Ovary (tissue), 9 donors: ENCODE results near the gene ZNF579. TPM values are rescaled to one million over a fixed set of nuclear protein-coding genes. Genes with fewer than 3 reads are reported as not detected.

ENCODE experiments used
- DNase-seq, 5 donors: peaks; one replicate each; pipeline ENCODE4 v3.0.0-alpha.2; 2019 to 2020
- H3K27ac ChIP-seq, 2 donors: fragments of 200-600 bp; one replicate each; pipeline versions ENCODE4 v1.5.1 to v1.8.0; 2019 to 2022
- H3K27me3 ChIP-seq: fragments of 200-600 bp; one replicate; pipeline ENCODE4 v1.8.0; 2022
- H3K36me3 ChIP-seq: fragments of 200-600 bp; sonication (generic); one replicate; pipeline ENCODE4 v1.5.1; 2019
- H3K4me1 ChIP-seq: one replicate; pipeline ENCODE4 v1.8.1; 2013; ENCODE audit warnings: mild to moderate bottlenecking, moderate library complexity; ENCODE audit not compliant: insufficient read depth
- H3K4me3 ChIP-seq: fragments of 200-600 bp; sonication (generic); one replicate; pipeline ENCODE4 v1.5.1; 2017
- H3K9me3 ChIP-seq, 2 donors: fragments of 200-600 bp in 1 of 2; sonication (generic) in 1 of 2; one replicate each; pipeline versions ENCODE4 v1.5.1 to v1.8.1; 2013 to 2019; ENCODE audit warnings: mild to moderate bottlenecking in 1 of 2, moderate library complexity in 1 of 2
- EP300 ChIP-seq: sonication (generic); formaldehyde crosslinking; IDR thresholded peaks from one replicate; pipeline ENCODE4 v1.6.1; 2017; ENCODE audit warnings: antibody characterized with exemption
- POLR2A ChIP-seq: fragments of 450-650 bp; IDR thresholded peaks from one replicate; pipeline ENCODE4 v1.6.1; 2017; ENCODE audit warnings: antibody characterized with exemption, mild to moderate bottlenecking, moderate library complexity
- WGBS, 3 donors: extraction: QIAGEN DNeasy Blood & Tissue Kit in 1 of 3; methylation state at CpG; one replicate each; pipeline versions ENCODE4 v1.1.5 to v1.1.7; 2013 to 2017; 5-methylcytosine and 5-hydroxymethylcytosine counted together
- intact Hi-C, 4 donors: fragments of 100-400 bp; cut with DNase I; formaldehyde crosslinking; loops; one replicate each; pipeline versions ENCODE4 v1.11.0 to v1.15.1; 2022 to 2023
- polyA plus RNA-seq, 2 donors: library from polyadenylated mRNA; stranded (reverse); fragments of 200-250 nt in 1 of 2; fragments of 350-450 nt in 1 of 2; fragmentation: Illumina TruSeq in 1 of 2; extraction: RNeasy Lipid Tissue Mini Kit (QIAGEN cat#74804) in 1 of 2; gene quantifications; one replicate each; pipeline ENCODE4 v1.2.3, GENCODE V29; 2013 to 2014
- total RNA-seq, 7 donors: library from RNA; depleted of rRNA in 2 of 7; stranded (reverse); fragments of >200 nt in 2 of 7; fragmentation: NEBNext Ultra II Directional in 3 of 7; extraction: Animal tissue kit (Norgen Biotek cat#: 25700) in 3 of 7; gene quantifications; one replicate each; pipeline versions ENCODE4 v1.1.0 to v1.2.4, GENCODE V29; 2016 to 2023
- TF ChIP-seq, protein P1 (sequence below), 3 donors: fragments of 450-650 bp in 2 of 3; fragments of 200-600 bp in 1 of 3; IDR thresholded peaks; one replicate each; pipeline versions ENCODE4 v1.5.1 to v1.8.0; 2016 to 2022; ENCODE audit warnings: antibody characterized with exemption in 3 of 3, mild to moderate bottlenecking in 1 of 3
- donor health status: DM: no; HTN: no; CAD: no; lungs with moderate emphysema.
- donor health status: DM: no; HTN: no; CAD: no.
- donor health status: Bipolar disorder and iron deficiency.
- donor health status: DM: yes; HTN: yes; CAD: no.
- donor health status: DM: no; HTN: no; CAD: no.
- donor health status: DM: yes; HTN: yes; CAD: no.

Gene ZNF579
- total and polyA plus RNA-seq, 9 donors, result 2.7 to 24.4 (median 15.6) TPM

DNA sequence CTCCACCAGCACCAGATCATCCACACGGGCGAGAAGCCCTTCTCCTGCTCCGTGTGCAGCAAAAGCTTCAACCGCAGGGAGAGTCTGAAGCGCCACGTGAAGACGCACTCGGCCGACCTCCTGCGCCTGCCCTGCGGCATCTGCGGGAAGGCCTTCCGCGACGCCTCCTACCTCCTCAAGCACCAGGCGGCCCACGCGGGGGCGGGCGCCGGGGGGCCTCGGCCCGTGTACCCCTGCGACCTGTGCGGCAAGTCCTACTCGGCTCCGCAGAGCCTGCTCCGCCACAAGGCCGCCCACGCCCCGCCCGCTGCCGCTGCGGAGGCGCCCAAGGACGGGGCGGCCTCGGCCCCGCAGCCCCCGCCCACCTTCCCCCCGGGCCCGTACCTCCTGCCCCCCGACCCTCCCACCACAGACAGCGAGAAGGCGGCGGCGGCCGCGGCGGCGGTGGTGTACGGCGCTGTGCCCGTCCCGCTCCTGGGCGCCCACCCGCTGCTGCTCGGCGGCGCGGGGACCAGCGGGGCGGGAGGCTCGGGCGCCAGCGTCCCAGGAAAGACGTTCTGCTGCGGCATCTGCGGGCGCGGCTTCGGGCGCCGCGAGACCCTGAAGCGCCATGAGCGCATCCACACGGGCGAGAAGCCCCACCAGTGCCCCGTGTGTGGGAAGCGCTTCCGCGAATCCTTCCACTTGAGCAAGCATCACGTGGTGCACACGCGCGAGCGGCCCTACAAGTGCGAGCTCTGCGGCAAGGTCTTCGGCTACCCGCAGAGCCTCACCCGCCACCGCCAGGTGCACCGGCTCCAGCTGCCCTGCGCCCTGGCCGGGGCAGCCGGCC lies 34.3 kb upstream of the ZNF579 start:
- 94 to 96% (median 96%) methylated on average over 85 to 97 of the region's 98 CpGs for WGBS, 3 donors
- intact Hi-C loops, result no loop called here
- no peak for DNase-seq
- H3K27me3 ChIP-seq, result no peaks in the 10 kb centered on the region
- no peaks in the 10 kb centered on the region for H3K36me3 ChIP-seq
- H3K4me3 ChIP-seq, result no peak overlapping the region
- no peak for TF ChIP-seq POLR2A
- TF ChIP-seq EP300, result no peak
- TF ChIP-seq, protein P1, sequence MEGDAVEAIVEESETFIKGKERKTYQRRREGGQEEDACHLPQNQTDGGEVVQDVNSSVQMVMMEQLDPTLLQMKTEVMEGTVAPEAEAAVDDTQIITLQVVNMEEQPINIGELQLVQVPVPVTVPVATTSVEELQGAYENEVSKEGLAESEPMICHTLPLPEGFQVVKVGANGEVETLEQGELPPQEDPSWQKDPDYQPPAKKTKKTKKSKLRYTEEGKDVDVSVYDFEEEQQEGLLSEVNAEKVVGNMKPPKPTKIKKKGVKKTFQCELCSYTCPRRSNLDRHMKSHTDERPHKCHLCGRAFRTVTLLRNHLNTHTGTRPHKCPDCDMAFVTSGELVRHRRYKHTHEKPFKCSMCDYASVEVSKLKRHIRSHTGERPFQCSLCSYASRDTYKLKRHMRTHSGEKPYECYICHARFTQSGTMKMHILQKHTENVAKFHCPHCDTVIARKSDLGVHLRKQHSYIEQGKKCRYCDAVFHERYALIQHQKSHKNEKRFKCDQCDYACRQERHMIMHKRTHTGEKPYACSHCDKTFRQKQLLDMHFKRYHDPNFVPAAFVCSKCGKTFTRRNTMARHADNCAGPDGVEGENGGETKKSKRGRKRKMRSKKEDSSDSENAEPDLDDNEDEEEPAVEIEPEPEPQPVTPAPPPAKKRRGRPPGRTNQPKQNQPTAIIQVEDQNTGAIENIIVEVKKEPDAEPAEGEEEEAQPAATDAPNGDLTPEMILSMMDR (IDR thresholded peaks at IDR 0.05), result no peak
- H3K9me3 ChIP-seq, result no peaks in the 10 kb centered on the region
- H3K27ac ChIP-seq, result no peak overlapping the region
- H3K4me1 ChIP-seq, result peaks cover 1% of the 10 kb centered on the region

GRCh38 chr19:55613930-55614710 lies 33.5 kb upstream of the ZNF579 start:
- DNase-seq, result no peak
- intact Hi-C loops, result no loop called here
- Histone ChIP-seq H3K4me3 (no peak overlapping the region), H3K9me3 (no peaks in the 10 kb centered on the region), H3K27ac (no peak overlapping the region), H3K36me3 (no peaks in the 10 kb centered on the region), H3K4me1 (peaks cover 1% of the 10 kb centered on the region), H3K27me3 (no peaks in the 10 kb centered on the region)
- 93 to 94% (median 93%) methylated on average over 65 to 75 of the region's 75 CpGs for WGBS, 3 donors
- no peak for TF ChIP-seq EP300
- TF ChIP-seq POLR2A, result no peak
- TF ChIP-seq, protein P1 (IDR thresholded peaks at IDR 0.05), result no peak

DNA sequence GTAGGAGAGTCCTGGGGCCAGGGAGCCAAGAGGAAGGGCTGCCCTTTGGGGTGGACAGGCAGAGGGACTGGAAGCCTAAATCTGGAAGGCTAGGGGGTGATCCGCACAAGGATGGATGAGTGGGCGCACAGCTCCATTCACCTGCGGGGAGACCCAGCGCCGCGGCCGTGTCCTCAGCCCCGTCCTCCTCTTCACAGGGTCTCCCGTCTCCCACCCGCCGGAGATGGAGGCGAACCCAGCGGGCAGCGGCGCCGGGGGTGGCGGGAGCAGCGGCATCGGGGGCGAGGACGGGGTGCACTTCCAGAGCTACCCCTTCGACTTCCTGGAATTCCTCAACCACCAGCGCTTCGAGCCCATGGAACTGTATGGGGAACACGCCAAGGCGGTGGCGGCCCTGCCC lies 32.7 kb upstream of the ZNF579 start:
- H3K27me3 ChIP-seq, result no peaks in the 10 kb centered on the region
- 90 to 92% (median 92%) methylated on average over 27 of the region's 27 CpGs for WGBS, 3 donors
- TF ChIP-seq EP300 (no peak), POLR2A (no peak)
- TF ChIP-seq, protein P1 (IDR thresholded peaks at IDR 0.05), result no peak
- no peak overlapping the region for H3K4me3 ChIP-seq
- intact Hi-C loops, result no loop called here
- DNase-seq, result no peak
- H3K27ac ChIP-seq, result no peak overlapping the region
- H3K4me1 ChIP-seq, result peaks cover 1% of the 10 kb centered on the region
- H3K36me3 ChIP-seq, result no peaks in the 10 kb centered on the region
- no peaks in the 10 kb centered on the region for H3K9me3 ChIP-seq

DNA sequence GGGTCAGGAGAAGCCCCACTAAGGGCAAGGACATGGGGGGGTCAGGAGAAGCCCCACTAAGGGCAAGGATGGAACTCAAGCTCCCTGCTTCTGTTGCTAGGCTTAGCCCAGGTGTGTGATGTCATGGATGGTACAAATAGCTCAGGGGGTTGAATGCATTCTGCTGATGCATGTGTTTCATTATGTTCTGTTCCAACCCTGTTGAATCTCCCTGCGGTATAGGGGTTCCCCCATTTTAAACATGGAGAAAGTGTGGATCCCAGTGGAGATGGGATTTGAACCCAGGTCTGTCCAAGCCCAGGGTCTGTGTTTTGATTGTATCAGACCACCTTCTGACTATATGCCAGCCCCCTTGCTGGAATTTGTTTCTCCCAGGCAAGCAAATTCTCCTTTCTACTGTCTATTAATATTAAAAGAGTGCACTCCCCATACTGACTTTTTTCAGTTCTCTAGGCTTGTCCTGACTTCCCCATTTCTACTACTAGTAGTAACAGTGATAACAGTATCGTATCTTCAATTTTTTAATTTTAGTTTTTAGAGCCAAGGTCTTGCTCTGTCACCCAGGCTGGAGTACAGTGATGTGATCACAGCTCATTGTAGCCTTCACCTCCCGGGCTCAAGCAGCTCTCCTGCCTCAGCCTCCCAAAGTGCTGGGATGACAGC lies 31.5 kb upstream of the ZNF579 start:
- peaks cover 1% of the 10 kb centered on the region for H3K4me1 ChIP-seq
- WGBS, 3 donors, result 68 to 80% (median 76%) methylated on average over 3 of the region's 3 CpGs
- H3K9me3 ChIP-seq, result no peaks in the 10 kb centered on the region
- H3K27ac ChIP-seq, result no peak overlapping the region
- no peaks in the 10 kb centered on the region for H3K27me3 ChIP-seq
- H3K36me3 ChIP-seq, result no peaks in the 10 kb centered on the region
- no peak for DNase-seq
- intact Hi-C loops, result no loop called here
- TF ChIP-seq POLR2A (no peak), EP300 (no peak)
- TF ChIP-seq, protein P1 (IDR thresholded peaks at IDR 0.05), result no peak
- H3K4me3 ChIP-seq, result no peak overlapping the region
